DLD1 (cell line): Measurements from ENCODE around the gene GAMT.

ENCODE experiments used
- in situ Hi-C: cut with HindIII; loops from 2 replicates; pipeline ENCODE4 v1.10.0; 2017; ENCODE audit warnings: low sequenced_read_pairs

GAMT gene

GRCh38 chr19:1386945-1387683, 14.2 kb downstream of the GAMT start:
- in situ Hi-C loops = no loop called here

GRCh38 chr19:1385816-1386215, 15.5 kb downstream of the GAMT start:
- in situ Hi-C loops = no loop called here

- in situ Hi-C loops = no loop called here
Measured at GRCh38 chr19:1384478-1385110, 16.7 kb downstream of the GAMT start.

GRCh38 chr19:1384085-1384462, 17.3 kb downstream of the GAMT start:
- in situ Hi-C loops = no loop called here

- in situ Hi-C loops = no loop called here
Measured at GRCh38 chr19:1383312-1384084, 17.8 kb downstream of the GAMT start, which contains the start of gene NDUFS7. Gene NDUFS7 (plus strand): TSS chr19:1383907. CDS start chr19:1383927, 20 bp downstream.

- in situ Hi-C loops = no loop called here
Measured at GRCh38 chr19:1383017-1383311, 18.4 kb downstream of the GAMT start.

GRCh38 chr19:1382250-1382649, 19.1 kb downstream of the GAMT start:
- in situ Hi-C loops = no loop called here

DNA sequence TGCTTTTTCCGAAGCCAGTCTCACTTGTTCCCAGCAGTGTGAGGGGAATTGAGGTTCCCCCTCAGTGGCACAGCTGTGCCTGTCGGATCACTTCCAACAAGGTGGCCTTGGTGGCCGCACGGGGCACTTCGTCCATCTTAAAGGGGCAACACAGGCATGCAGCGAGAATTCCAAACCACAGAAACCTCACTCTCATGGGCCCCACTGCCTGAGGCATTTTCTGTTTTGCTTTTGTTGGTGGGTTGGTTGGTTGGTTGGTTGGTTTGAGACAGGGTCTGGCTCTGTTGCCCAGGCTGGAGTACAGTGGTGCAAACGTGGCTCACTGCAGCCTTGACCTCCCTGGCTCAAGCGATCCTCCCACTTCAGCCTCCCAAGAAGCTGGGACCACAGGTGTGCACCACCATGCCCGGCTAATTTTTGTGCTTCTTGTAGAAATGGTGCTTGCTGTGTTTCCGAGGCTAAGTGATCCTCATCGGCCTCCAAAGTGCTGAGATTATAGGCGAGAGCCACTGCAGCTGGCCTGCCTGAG, 21.3 kb downstream of the GAMT start:
- in situ Hi-C loops = no loop called here

GRCh38 chr19:1379126-1379905, 22.0 kb downstream of the GAMT start:
- in situ Hi-C loops = no loop called here

GRCh38 chr19:1377965-1378785, 23.2 kb downstream of the GAMT start:
- in situ Hi-C loops = no loop called here

DNA sequence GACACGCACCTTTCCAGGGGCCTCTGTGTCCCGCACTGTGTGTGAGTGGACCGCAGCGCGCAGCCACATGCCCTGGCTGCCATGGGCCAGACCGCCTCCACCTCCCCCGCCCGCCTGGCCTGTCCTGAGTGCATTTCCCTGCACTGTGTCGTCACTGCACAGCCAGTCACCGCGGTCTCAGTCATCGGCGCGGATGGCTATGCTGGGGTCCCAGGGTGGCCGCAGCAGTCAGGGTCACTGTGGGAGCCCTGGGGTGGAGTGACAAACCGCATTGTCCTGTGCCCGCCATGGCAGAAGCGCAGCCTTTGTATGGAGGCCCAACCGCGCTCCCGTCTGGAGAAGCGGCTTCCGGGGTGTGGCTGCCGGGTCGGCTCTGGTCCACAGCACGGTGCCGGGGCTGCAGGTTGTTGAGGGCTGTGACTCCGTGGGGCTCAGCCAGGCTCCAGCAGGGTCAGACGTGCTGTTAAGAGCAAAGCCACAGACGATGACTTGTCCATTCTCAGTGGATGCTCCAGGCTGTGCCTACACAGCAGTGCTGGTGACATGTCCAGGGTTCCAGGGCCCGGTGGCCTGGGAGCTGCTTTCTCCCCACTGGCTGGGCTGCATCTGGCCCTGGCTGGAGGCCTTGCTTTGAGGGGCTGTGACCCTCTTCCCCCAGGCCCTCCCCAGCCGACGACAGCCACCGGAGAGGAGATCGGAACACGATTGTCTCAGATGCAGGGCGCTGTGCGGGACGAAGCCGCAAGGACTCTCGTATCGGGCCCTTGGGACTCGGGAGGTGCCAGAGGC, 24.0 kb downstream of the GAMT start:
- in situ Hi-C loops = no loop called here

GRCh38 chr19:1376415-1376805, 24.9 kb downstream of the GAMT start:
- in situ Hi-C loops = no loop called here

- in situ Hi-C loops = no loop called here
Measured at GRCh38 chr19:1374250-1374577, 27.1 kb downstream of the GAMT start.

DNA sequence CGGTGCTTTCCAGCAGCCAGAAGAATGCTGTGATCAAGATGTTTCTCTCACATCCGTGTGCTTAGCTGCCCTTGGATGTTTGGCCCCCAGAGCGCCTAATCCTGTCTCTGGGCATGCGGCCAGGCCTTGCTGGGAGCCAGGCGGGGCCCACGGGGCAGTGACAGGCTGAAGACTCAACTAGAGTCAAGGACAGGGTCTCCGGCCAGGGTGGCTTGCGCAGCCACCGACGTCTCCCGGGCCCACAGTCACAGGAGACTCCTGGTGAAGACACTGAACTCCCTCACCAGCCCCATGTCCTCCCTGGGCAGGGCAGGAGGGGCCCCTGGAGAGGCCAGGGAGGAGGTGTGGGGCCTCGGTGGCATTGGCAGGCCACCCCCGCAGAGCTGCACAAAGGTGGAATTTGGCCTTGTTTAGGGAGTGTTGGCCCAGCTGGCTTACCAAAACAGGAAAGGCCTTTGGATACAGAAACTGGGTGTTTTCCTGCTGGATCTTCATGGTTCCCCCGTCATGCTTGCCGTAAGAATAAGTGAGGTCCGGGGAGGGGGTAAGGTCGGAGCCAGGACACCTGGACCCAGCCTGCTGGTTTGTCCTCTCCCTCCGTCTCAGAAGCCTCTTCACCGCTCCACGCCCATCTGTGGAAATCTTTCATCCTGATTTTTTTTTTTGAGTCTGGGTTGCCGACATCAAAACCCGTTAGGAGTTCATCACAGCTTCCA, 27.6 kb downstream of the GAMT start:
- in situ Hi-C loops = no loop called here

DNA sequence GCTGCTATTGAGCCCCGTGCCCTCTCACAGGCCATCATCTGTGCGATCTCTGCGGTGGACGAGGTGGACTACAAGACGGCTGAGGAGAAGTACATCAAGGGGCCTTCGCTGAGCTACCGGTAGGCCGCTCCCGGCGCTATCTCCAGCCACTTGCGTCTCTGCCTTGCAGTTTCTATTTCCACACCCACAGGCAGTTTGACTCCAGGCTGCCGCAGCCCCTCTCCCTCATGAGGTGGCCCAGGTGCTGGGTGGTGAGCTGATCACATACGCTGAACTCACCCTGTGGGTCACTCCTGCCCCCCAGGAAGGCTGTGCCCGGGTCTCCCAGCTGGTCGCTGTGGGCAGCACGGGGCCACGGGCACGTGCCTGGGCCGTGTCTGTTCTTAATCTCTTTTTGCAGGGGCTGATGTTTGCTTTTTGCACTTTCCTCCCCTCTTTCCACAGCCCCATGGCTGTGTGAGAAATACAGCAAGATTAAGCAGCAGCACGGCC, 28.3 kb downstream of the GAMT start:
- in situ Hi-C loops = no loop called here

- in situ Hi-C loops = no loop called here
Measured at GRCh38 chr19:1370579-1371361, 30.6 kb downstream of the GAMT start.

DNA sequence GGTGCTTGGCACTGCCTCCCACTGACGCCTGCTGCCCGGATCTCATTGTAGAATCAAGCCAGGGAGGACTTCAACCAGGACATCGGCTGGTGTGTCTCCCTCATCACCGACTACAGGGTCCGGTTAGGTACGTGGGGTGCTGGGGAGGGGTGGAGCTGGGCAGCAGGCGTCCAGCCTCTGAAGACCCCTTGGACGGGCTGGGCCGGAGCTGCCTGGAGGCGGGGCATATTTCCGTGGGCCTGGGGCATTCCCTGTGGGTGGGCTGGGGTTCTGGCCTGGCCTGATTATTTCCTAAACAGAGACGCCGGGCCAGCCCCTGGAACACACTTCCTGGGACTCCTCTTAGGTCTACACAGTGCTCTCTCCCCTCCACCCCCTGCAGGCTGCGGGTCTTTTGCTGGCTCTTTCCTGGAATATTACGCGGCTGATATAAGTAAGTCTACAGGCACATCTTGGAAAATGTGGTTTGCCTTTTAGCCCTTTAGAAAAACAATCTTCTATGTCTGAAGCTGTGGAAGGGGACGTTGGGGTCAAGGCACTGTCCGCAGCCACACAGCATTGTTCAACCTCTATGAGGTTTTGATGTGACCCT, 32.0 kb downstream of the GAMT start:
- in situ Hi-C loops = no loop called here
